Adrenal gland (tissue), 5 donors: ENCODE data around the gene ACSF3.
"Not testable (repeated sequence)": the region's sequence is repeated elsewhere in the genome, so short reads cannot be mapped to it uniquely, and the experiment has no call there.

Experiments used
- CTCF ChIP-seq, 6 experiments: fragments of 450-650 bp in 4 of 6; fragments of 200-600 bp in 2 of 6; sonication (generic) in 1 of 6; IDR thresholded peaks; 1 replicate in 5 of 6; 2 replicates in 1 of 6; pipeline versions ENCODE4 v1.5.1 to v1.8.0; 2016 to 2021; ENCODE audit warnings: antibody characterized with exemption in 6 of 6, mild to moderate bottlenecking in 2 of 6, moderate library complexity in 1 of 6
- POLR2A ChIP-seq, 2 donors: fragments of 450-650 bp; IDR thresholded peaks; one replicate each; pipeline ENCODE4 v1.6.1; 2017; ENCODE audit warnings: antibody characterized with exemption in 2 of 2, mild to moderate bottlenecking in 2 of 2, moderate library complexity in 1 of 2
- donor health status: DM: no; HTN: no; CAD: no.

- TF ChIP-seq CTCF, POLR2A (IDR thresholded peaks at IDR 0.05): not testable (repeated sequence)
Measured at GRCh38 chr16:89186593-89187031, 93.0 kb downstream of the ACSF3 start.
